H9 (cell line): ENCODE results near the gene LOXHD1. TPM values are rescaled to one million over a fixed set of nuclear protein-coding genes. Genes with fewer than 3 reads are reported as not detected.

Experiments used
- DNase-seq: peaks from one replicate; pipeline ENCODE4 v3.0.0-alpha.2; 2017
- H2AFZ ChIP-seq: one replicate; pipeline ENCODE4 v1.6.1; 2013; ENCODE audit warnings: mild to moderate bottlenecking, low read length, control low read depth, moderate library complexity
- H2AK5ac ChIP-seq: 2 replicates; pipeline ENCODE4 v1.6.1; 2013; ENCODE audit warnings: low read length, control low read depth, mixed read lengths; ENCODE audit not compliant: insufficient read length
- H2BK120ac ChIP-seq: one replicate; pipeline ENCODE4 v1.6.1; 2013; ENCODE audit warnings: low read depth, mild to moderate bottlenecking, low read length, control low read depth, inconsistent platforms; ENCODE audit not compliant: poor library complexity, severe bottlenecking
- H2BK12ac ChIP-seq: 2 replicates; pipeline ENCODE4 v1.6.1; 2013; ENCODE audit warnings: low read length, control low read depth, mixed read lengths, low read depth; ENCODE audit not compliant: insufficient read length
- H2BK15ac ChIP-seq: 2 replicates; pipeline ENCODE4 v1.6.1; 2013; ENCODE audit warnings: low read depth, low read length, control low read depth
- H2BK20ac ChIP-seq: one replicate; pipeline ENCODE4 v1.6.1; 2013; ENCODE audit warnings: low read depth, mild to moderate bottlenecking, low read length, control low read depth, inconsistent platforms; ENCODE audit not compliant: poor library complexity, severe bottlenecking
- H2BK5ac ChIP-seq: 2 replicates; pipeline ENCODE4 v1.6.1; 2013; ENCODE audit warnings: low read length, control low read depth, mixed read lengths; ENCODE audit not compliant: insufficient read length
- H3K14ac ChIP-seq: 2 replicates; pipeline ENCODE4 v1.6.1; 2013; ENCODE audit warnings: low read length, control low read depth; ENCODE audit not compliant: insufficient read depth
- H3K18ac ChIP-seq: 2 replicates; pipeline ENCODE4 v1.6.1; 2013; ENCODE audit warnings: low read depth, mild to moderate bottlenecking, mixed read lengths, low read length, control low read depth; ENCODE audit not compliant: insufficient read length
- H3K23ac ChIP-seq: 2 replicates; pipeline ENCODE4 v1.6.1; 2013; ENCODE audit warnings: low read length, control low read depth, mixed read lengths, low read depth; ENCODE audit not compliant: insufficient read length
- H3K23me2 ChIP-seq: 2 replicates; pipeline ENCODE4 v1.6.1; 2013; ENCODE audit warnings: low read depth, mild to moderate bottlenecking, mixed read lengths, low read length, control low read depth; ENCODE audit not compliant: insufficient read length, poor library complexity, severe bottlenecking
- H3K27ac ChIP-seq: 2 replicates; pipeline ENCODE4 v1.5.1; 2013; ENCODE audit warnings: low read length, control low read depth, mixed read lengths, low read depth; ENCODE audit not compliant: insufficient read length
- H3K27me3 ChIP-seq: 2 replicates; pipeline ENCODE4 v1.6.1; 2013; ENCODE audit warnings: low read length, control low read depth, inconsistent platforms; ENCODE audit not compliant: insufficient read depth
- H3K4ac ChIP-seq: 2 replicates; pipeline ENCODE4 v1.6.1; 2013; ENCODE audit warnings: low read depth, mild to moderate bottlenecking, control low read depth, inconsistent platforms, low read length, moderate library complexity
- H3K4me1 ChIP-seq: 2 replicates; pipeline ENCODE4 v1.6.1; 2013; ENCODE audit warnings: low read length, control low read depth, inconsistent platforms; ENCODE audit not compliant: insufficient read depth
- H3K4me2 ChIP-seq: 2 replicates; pipeline ENCODE4 v1.6.1; 2013; ENCODE audit warnings: low read length, control low read depth, mixed read lengths; ENCODE audit not compliant: insufficient read length, insufficient read depth
- H3K56ac ChIP-seq: 2 replicates; pipeline ENCODE4 v1.6.1; 2013; ENCODE audit warnings: low read depth, mild to moderate bottlenecking, mixed read lengths, low read length, control low read depth; ENCODE audit not compliant: insufficient read length
- H3K79me1 ChIP-seq: 2 replicates; pipeline ENCODE4 v1.6.1; 2013; ENCODE audit warnings: low read depth, mild to moderate bottlenecking, moderate library complexity, low read length, control low read depth, inconsistent platforms; ENCODE audit not compliant: insufficient read depth, poor library complexity, severe bottlenecking
- H3K79me2 ChIP-seq: 2 replicates; pipeline ENCODE4 v1.6.1; 2013; ENCODE audit warnings: low read length, control low read depth, inconsistent platforms; ENCODE audit not compliant: insufficient read depth
- H3K9ac ChIP-seq: 2 replicates; pipeline ENCODE4 v1.6.1; 2013; ENCODE audit warnings: low read length, control low read depth, mixed read lengths; ENCODE audit not compliant: insufficient read length; ENCODE audit errors: extremely low read depth
- H3K9me3 ChIP-seq: one replicate; pipeline ENCODE4 v1.6.1; 2013; ENCODE audit warnings: low read depth, low read length, inconsistent platforms; ENCODE audit not compliant: control insufficient read depth
- H3T11ph ChIP-seq: one replicate; pipeline ENCODE4 v1.6.1; 2013; ENCODE audit warnings: mild to moderate bottlenecking, low read length, control low read depth, inconsistent platforms
- H4K20me1 ChIP-seq: one replicate; pipeline ENCODE4 v1.6.1; 2013; ENCODE audit not compliant: control insufficient read depth, insufficient read length, insufficient read depth
- H4K5ac ChIP-seq: 2 replicates; pipeline ENCODE4 v1.6.1; 2013; ENCODE audit warnings: low read depth, mild to moderate bottlenecking, mixed read lengths, low read length, control low read depth; ENCODE audit not compliant: insufficient read length
- H4K8ac ChIP-seq: replicated peaks from 2 replicates; pipeline ENCODE4 v1.6.1; 2013; ENCODE audit warnings: low read length, control low read depth, mixed read lengths, low read depth; ENCODE audit not compliant: insufficient read length
- H4K91ac ChIP-seq: 2 replicates; pipeline ENCODE4 v1.6.1; 2013; ENCODE audit warnings: low read depth, mild to moderate bottlenecking, moderate library complexity, mixed read lengths, low read length, control low read depth; ENCODE audit not compliant: insufficient read length
- H3K27ac Mint-ChIP-seq, 3 experiments: 2 replicates in 2 of 3; 3 replicates in 1 of 3; pipeline ENCODE4 v1.8.0; 2020 to 2021; ENCODE audit warnings: mixed read lengths in 3 of 3, mild to moderate bottlenecking in 1 of 3, moderate library complexity in 1 of 3
- H3K27me3 Mint-ChIP-seq: 2 replicates; pipeline ENCODE4 v1.8.0; 2021; ENCODE audit warnings: low read depth, mild to moderate bottlenecking, moderate library complexity, mixed read lengths
- H3K36me3 Mint-ChIP-seq, 3 experiments: 2 replicates in 2 of 3; 3 replicates in 1 of 3; pipeline ENCODE4 v1.8.0; 2020 to 2021; ENCODE audit warnings: low read depth in 3 of 3, mixed read lengths in 3 of 3; ENCODE audit not compliant: insufficient read depth in 1 of 3
- H3K4me1 Mint-ChIP-seq, 2 experiments: 2 replicates each; pipeline ENCODE4 v1.8.0; 2020; ENCODE audit warnings: mixed read lengths in 2 of 2
- H3K4me3 Mint-ChIP-seq, 2 experiments: 2 replicates in 1 of 2; 3 replicates in 1 of 2; pipeline ENCODE4 v1.8.0; 2020 to 2021; ENCODE audit warnings: mild to moderate bottlenecking in 2 of 2, mixed read lengths in 2 of 2, moderate library complexity in 1 of 2
- H3K9me3 Mint-ChIP-seq, 2 experiments: 2 replicates in 1 of 2; 3 replicates in 1 of 2; pipeline ENCODE4 v1.8.0; 2020; ENCODE audit warnings: mild to moderate bottlenecking in 2 of 2, mixed read lengths in 2 of 2, moderate library complexity in 1 of 2
- WGBS: extraction: QIAGEN DNeasy Blood & Tissue Kit; methylation state at CpG from one replicate; pipeline ENCODE4 v1.1.7; 2013; ENCODE audit warnings: missing lambda C conversion rate, low lambda C conversion rate, mixed read lengths; ENCODE audit not compliant: insufficient read length; ENCODE audit errors: extremely low coverage; 5-methylcytosine and 5-hydroxymethylcytosine counted together
- total RNA-seq: library from RNA; stranded (reverse); gene quantifications from 2 replicates; pipeline ENCODE4 v1.2.1, GENCODE V29; 2021
- TF ChIP-seq, protein P1 (sequence below): fragments of 200-600 bp; sonication (generic); conservative IDR thresholded peaks from 3 replicates; pipeline ENCODE4 v1.8.0; 2021; ENCODE audit warnings: antibody characterized with exemption, mild to moderate bottlenecking

Gene LOXHD1
- total RNA-seq, 1 experiment from 2014 or later = 0.07 TPM

GRCh38 chr18:46693996-46694395, 37.0 kb upstream of the LOXHD1 start:
- no CpG with 5 or more reads among the region's 2 CpGs for WGBS
- peaks cover 3 to 7% (median 5%) of the 10 kb centered on the region in 3 experiments; a peak in 6 of 7 replicates for H3K36me3 Mint-ChIP-seq

More at GRCh38 chr18:46693996-46694395, 37.0 kb upstream of the LOXHD1 start:
- H3T11ph ChIP-seq = no peak overlapping the region
- no peak overlapping the region for H3K18ac ChIP-seq
- Mint-ChIP-seq H3K4me3 (no peak overlapping the region), H3K4me1 (peaks cover 20 to 25% of the 10 kb centered on the region in 2 experiments), H3K27ac (no peak overlapping the region), H3K9me3 (peaks cover 5 to 7% of the 10 kb centered on the region in 2 experiments), H3K27me3 (peaks cover 3% of the 10 kb centered on the region)
- no peaks in the 10 kb centered on the region for H3K9me3 ChIP-seq
- no peak overlapping the region for H2BK120ac ChIP-seq
- no peak overlapping the region for H2BK12ac ChIP-seq
- no peak overlapping the region for H3K27ac ChIP-seq
- no peaks in the 10 kb centered on the region for H3K27me3 ChIP-seq
- H3K4me2 ChIP-seq = no peak overlapping the region
- H3K23ac ChIP-seq = no peak overlapping the region
- TF ChIP-seq, protein P1, sequence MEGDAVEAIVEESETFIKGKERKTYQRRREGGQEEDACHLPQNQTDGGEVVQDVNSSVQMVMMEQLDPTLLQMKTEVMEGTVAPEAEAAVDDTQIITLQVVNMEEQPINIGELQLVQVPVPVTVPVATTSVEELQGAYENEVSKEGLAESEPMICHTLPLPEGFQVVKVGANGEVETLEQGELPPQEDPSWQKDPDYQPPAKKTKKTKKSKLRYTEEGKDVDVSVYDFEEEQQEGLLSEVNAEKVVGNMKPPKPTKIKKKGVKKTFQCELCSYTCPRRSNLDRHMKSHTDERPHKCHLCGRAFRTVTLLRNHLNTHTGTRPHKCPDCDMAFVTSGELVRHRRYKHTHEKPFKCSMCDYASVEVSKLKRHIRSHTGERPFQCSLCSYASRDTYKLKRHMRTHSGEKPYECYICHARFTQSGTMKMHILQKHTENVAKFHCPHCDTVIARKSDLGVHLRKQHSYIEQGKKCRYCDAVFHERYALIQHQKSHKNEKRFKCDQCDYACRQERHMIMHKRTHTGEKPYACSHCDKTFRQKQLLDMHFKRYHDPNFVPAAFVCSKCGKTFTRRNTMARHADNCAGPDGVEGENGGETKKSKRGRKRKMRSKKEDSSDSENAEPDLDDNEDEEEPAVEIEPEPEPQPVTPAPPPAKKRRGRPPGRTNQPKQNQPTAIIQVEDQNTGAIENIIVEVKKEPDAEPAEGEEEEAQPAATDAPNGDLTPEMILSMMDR = no peak
- H3K56ac ChIP-seq = no peak overlapping the region
- no peak overlapping the region for H2AFZ ChIP-seq
- no peak overlapping the region for H2BK5ac ChIP-seq
- H4K5ac ChIP-seq = no peak overlapping the region
- no peaks in the 10 kb centered on the region for H3K23me2 ChIP-seq
- no peaks in the 10 kb centered on the region for H3K79me1 ChIP-seq
- H3K4me1 ChIP-seq = no peaks in the 10 kb centered on the region; the same call in 1 of the 2 replicates
- no peak overlapping the region for H3K9ac ChIP-seq
- no peaks in the 10 kb centered on the region for H3K79me2 ChIP-seq
- H3K14ac ChIP-seq = no peak overlapping the region
- H2AK5ac ChIP-seq = no peak overlapping the region
- H2BK15ac ChIP-seq = no peak overlapping the region
- no peak for DNase-seq
- H4K8ac ChIP-seq = no peak overlapping the region
- no peaks in the 10 kb centered on the region for H4K20me1 ChIP-seq
- no peak overlapping the region for H2BK20ac ChIP-seq
- H3K4ac ChIP-seq = no peak overlapping the region
- no peak overlapping the region for H4K91ac ChIP-seq
